ENCODE measurements around the gene EIPR1. TPM values are rescaled to one million over a fixed set of nuclear protein-coding genes. Genes with fewer than 3 reads are reported as not detected.

EIPR1 gene
- total RNA-seq, 2 donors from 2014 or later = 14.1 to 16.3 TPM

GRCh38 chr2:3246928-3247714, 130.5 kb downstream of the EIPR1 start:
- intact Hi-C loops (cut with DNase I) = no loop called here
- DNase-seq (ENCODE audit: low spot score) = no peak

GRCh38 chr2:3246406-3246805, 131.2 kb downstream of the EIPR1 start:
- DNase-seq (ENCODE audit: low spot score) = no peak

GRCh38 chr2:3244486-3244885, 133.1 kb downstream of the EIPR1 start:
- intact Hi-C loops (cut with DNase I) = no loop called here
- no peak for DNase-seq (ENCODE audit: low spot score)

More at GRCh38 chr2:3246406-3246805, 131.2 kb downstream of the EIPR1 start:
- intact Hi-C loops (cut with DNase I) = no loop called here

GRCh38 chr2:3243804-3244203, 133.8 kb downstream of the EIPR1 start:
- intact Hi-C loops (cut with DNase I) = no loop called here
- no peak for DNase-seq (ENCODE audit: low spot score)

- intact Hi-C loops (cut with DNase I) = no loop called here
- no peak for DNase-seq (ENCODE audit: low spot score)
Observed at GRCh38 chr2:3242747-3243369, 134.8 kb downstream of the EIPR1 start.

- intact Hi-C loops (cut with DNase I) = no loop called here
- DNase-seq (ENCODE audit: low spot score) = no peak
Observed at GRCh38 chr2:3241971-3242746, 135.5 kb downstream of the EIPR1 start.

- intact Hi-C loops (cut with DNase I) = no loop called here
Observed at GRCh38 chr2:3238951-3239841, 138.4 kb downstream of the EIPR1 start.

GRCh38 chr2:3236300-3237045, 141.1 kb downstream of the EIPR1 start:
- intact Hi-C loops (cut with DNase I) = no loop called here
- no peak for DNase-seq (ENCODE audit: low spot score)

More at GRCh38 chr2:3238951-3239841, 138.4 kb downstream of the EIPR1 start:
- DNase-seq (ENCODE audit: low spot score) = no peak

GRCh38 chr2:3233877-3234276, 143.7 kb downstream of the EIPR1 start:
- intact Hi-C loops (cut with DNase I) = loop anchor here in 1 of 2 donors (1.0 kb wide), 1 partner anchor 27 kb away; no protein-coding TSS in a partner anchor
- DNase-seq (ENCODE audit: low spot score) = no peak

GRCh38 chr2:3229221-3229620, 148.4 kb downstream of the EIPR1 start:
- no peak for DNase-seq (ENCODE audit: low spot score)
- intact Hi-C loops (cut with DNase I) = no loop called here

- intact Hi-C loops (cut with DNase I) = no loop called here
- DNase-seq (ENCODE audit: low spot score) = no peak
Observed at GRCh38 chr2:3224681-3225080, 152.9 kb downstream of the EIPR1 start.

- no peak for DNase-seq (ENCODE audit: low spot score)
- intact Hi-C loops (cut with DNase I) = no loop called here
Observed at GRCh38 chr2:3223080-3223923, 154.3 kb downstream of the EIPR1 start.

- intact Hi-C loops (cut with DNase I) = no loop called here
Observed at GRCh38 chr2:3222636-3223035, 155.0 kb downstream of the EIPR1 start.

GRCh38 chr2:3219536-3219935, 158.1 kb downstream of the EIPR1 start:
- intact Hi-C loops (cut with DNase I) = no loop called here
- DNase-seq (ENCODE audit: low spot score) = no peak

More at GRCh38 chr2:3222636-3223035, 155.0 kb downstream of the EIPR1 start:
- no peak for DNase-seq (ENCODE audit: low spot score)

GRCh38 chr2:3217646-3218045, 160.0 kb downstream of the EIPR1 start:
- intact Hi-C loops (cut with DNase I) = no loop called here
- DNase-seq (ENCODE audit: low spot score) = no peak

GRCh38 chr2:3216841-3217495, 160.7 kb downstream of the EIPR1 start:
- intact Hi-C loops (cut with DNase I) = no loop called here
- no peak for DNase-seq (ENCODE audit: low spot score)

- no peak for DNase-seq (ENCODE audit: low spot score)
- intact Hi-C loops (cut with DNase I) = no loop called here
Observed at GRCh38 chr2:3214806-3215404, 162.7 kb downstream of the EIPR1 start.
